KMS-11 (cell line): Measurements from ENCODE around the gene BAZ1A.

Experiments used
- H2AFZ ChIP-seq: fragments of 200-600 bp; sonication (generic); 2 replicates; pipeline ENCODE4 v1.6.1; 2016; ENCODE audit warnings: antibody characterized with exemption, mixed run types, low read depth
- H3K27ac ChIP-seq: fragments of 200-600 bp; sonication (generic); 2 replicates; pipeline ENCODE4 v1.6.1; 2016; ENCODE audit warnings: mild to moderate bottlenecking, mixed run types
- H3K27me3 ChIP-seq: fragments of 200-600 bp; sonication (generic); 2 replicates; pipeline ENCODE4 v1.6.1; 2017; ENCODE audit warnings: mild to moderate bottlenecking, low read depth, mixed run types, moderate library complexity; ENCODE audit not compliant: insufficient read depth
- H3K36me3 ChIP-seq: fragments of 200-600 bp; sonication (generic); 2 replicates; pipeline ENCODE4 v1.6.1; 2017; ENCODE audit warnings: mild to moderate bottlenecking, mixed run types; ENCODE audit not compliant: insufficient read depth
- H3K4me1 ChIP-seq: fragments of 200-600 bp; sonication (generic); 2 replicates; pipeline ENCODE4 v1.6.1; 2016; ENCODE audit warnings: mild to moderate bottlenecking, low read depth, mixed run types; ENCODE audit not compliant: poor library complexity, severe bottlenecking
- H3K4me2 ChIP-seq: fragments of 200-600 bp; sonication (generic); 2 replicates; pipeline ENCODE4 v1.7.0; 2016; ENCODE audit warnings: mild to moderate bottlenecking, mixed run types
- H3K4me3 ChIP-seq: fragments of 200-600 bp; sonication (generic); IDR thresholded peaks from 2 replicates; pipeline ENCODE4 v1.6.1; 2017; ENCODE audit warnings: low read depth, low read length, mixed read lengths; ENCODE audit not compliant: insufficient read depth
- H3K79me2 ChIP-seq: fragments of 200-600 bp; sonication (generic); 2 replicates; pipeline ENCODE4 v1.6.1; 2016; ENCODE audit warnings: low read depth, mixed run types; ENCODE audit not compliant: insufficient read depth
- H3K9ac ChIP-seq: fragments of 200-600 bp; sonication (generic); 2 replicates; pipeline ENCODE4 v1.6.1; 2016; ENCODE audit warnings: mild to moderate bottlenecking, mixed run types
- H4K20me1 ChIP-seq: fragments of 200-600 bp; sonication (generic); 2 replicates; pipeline ENCODE4 v1.6.1; 2016; ENCODE audit warnings: mild to moderate bottlenecking, mixed run types; ENCODE audit not compliant: insufficient read depth
- CTCF ChIP-seq: fragments of 200-600 bp; sonication (generic); conservative IDR thresholded peaks from 2 replicates; pipeline ENCODE4 v1.6.1; 2017; ENCODE audit warnings: low read depth, mild to moderate bottlenecking, antibody characterized with exemption, low read length, moderate library complexity, mixed read lengths

BAZ1A gene

GRCh38 chr14:34754687-34755086, 120.5 kb downstream of the BAZ1A start:
- no peak for TF ChIP-seq CTCF
- no peaks in the 10 kb centered on the region for H3K27me3 ChIP-seq
- no peak overlapping the region for H3K4me2 ChIP-seq
- H3K4me1 ChIP-seq = no peaks in the 10 kb centered on the region
- H2AFZ ChIP-seq = no peak overlapping the region
- H4K20me1 ChIP-seq = no peaks in the 10 kb centered on the region
- H3K9ac ChIP-seq = no peak overlapping the region
- no peak overlapping the region for H3K4me3 ChIP-seq
- H3K79me2 ChIP-seq = no peaks in the 10 kb centered on the region
- H3K36me3 ChIP-seq = no peaks in the 10 kb centered on the region
- H3K27ac ChIP-seq = no peak overlapping the region

GRCh38 chr14:34750670-34751069, 124.5 kb downstream of the BAZ1A start:
- Histone ChIP-seq H2AFZ (no peak overlapping the region), H3K79me2 (no peaks in the 10 kb centered on the region), H3K9ac (no peak overlapping the region), H3K4me3 (no peak overlapping the region), H4K20me1 (no peaks in the 10 kb centered on the region), H3K36me3 (no peaks in the 10 kb centered on the region), H3K4me2 (no peak overlapping the region), H3K4me1 (no peaks in the 10 kb centered on the region), H3K27me3 (no peaks in the 10 kb centered on the region), H3K27ac (no peak overlapping the region)
- no peak for TF ChIP-seq CTCF

GRCh38 chr14:34750233-34750632, 124.9 kb downstream of the BAZ1A start:
- H4K20me1 ChIP-seq = no peaks in the 10 kb centered on the region
- no peak overlapping the region for H3K4me2 ChIP-seq
- no peak overlapping the region for H3K27ac ChIP-seq
- H3K9ac ChIP-seq = no peak overlapping the region
- H3K4me3 ChIP-seq = no peak overlapping the region
- no peak overlapping the region for H2AFZ ChIP-seq
- no peaks in the 10 kb centered on the region for H3K36me3 ChIP-seq
- no peaks in the 10 kb centered on the region for H3K27me3 ChIP-seq
- no peaks in the 10 kb centered on the region for H3K4me1 ChIP-seq
- H3K79me2 ChIP-seq = no peaks in the 10 kb centered on the region
- TF ChIP-seq CTCF = no peak

- H3K4me3 ChIP-seq = no peak overlapping the region
- H3K4me1 ChIP-seq = no peaks in the 10 kb centered on the region
- no peak overlapping the region for H3K9ac ChIP-seq
- no peak overlapping the region for H2AFZ ChIP-seq
- H3K79me2 ChIP-seq = no peaks in the 10 kb centered on the region
- TF ChIP-seq CTCF = no peak
- H3K27ac ChIP-seq = no peak overlapping the region
- H3K4me2 ChIP-seq = no peak overlapping the region
- H3K36me3 ChIP-seq = no peaks in the 10 kb centered on the region
- H4K20me1 ChIP-seq = no peaks in the 10 kb centered on the region
- H3K27me3 ChIP-seq = no peaks in the 10 kb centered on the region
Observed at GRCh38 chr14:34749408-34749807, 125.8 kb downstream of the BAZ1A start.
